Tibial nerve (tissue), 4 donors: ENCODE results near the gene FUT6. TPM values are rescaled to one million over a fixed set of nuclear protein-coding genes. Genes with fewer than 3 reads are reported as not detected.
"Not testable (repeated sequence)": the region's sequence is repeated elsewhere in the genome, so short reads cannot be mapped to it uniquely, and the experiment has no call there.

Experiments used
- DNase-seq, 2 donors: peaks; one replicate each; pipeline ENCODE4 v3.0.0-alpha.2; 2019; ENCODE audit warnings: low spot score in 2 of 2
- H3K27ac ChIP-seq, 4 donors: fragments of 200-600 bp; sonication (generic) in 3 of 4; one replicate each; pipeline ENCODE4 v1.5.1; 2017 to 2019; ENCODE audit warnings: mild to moderate bottlenecking in 1 of 4
- H3K27me3 ChIP-seq, 2 donors: fragments of 200-600 bp; sonication (generic) in 1 of 2; one replicate each; pipeline versions ENCODE4 v1.5.1 to v1.6.0; 2017 to 2019
- H3K36me3 ChIP-seq, 3 donors: fragments of 200-600 bp; sonication (generic); one replicate each; pipeline ENCODE4 v1.5.1; 2018 to 2019
- H3K4me1 ChIP-seq, 4 donors: fragments of 200-600 bp; sonication (generic) in 3 of 4; one replicate each; pipeline ENCODE4 v1.5.1; 2017 to 2019
- H3K4me3 ChIP-seq, 4 donors: fragments of 200-600 bp; sonication (generic) in 3 of 4; one replicate each; pipeline ENCODE4 v1.5.1; 2017 to 2019; ENCODE audit warnings: mild to moderate bottlenecking in 1 of 4, moderate library complexity in 1 of 4
- H3K9me3 ChIP-seq, 4 donors: fragments of 200-600 bp; sonication (generic) in 3 of 4; one replicate each; pipeline ENCODE4 v1.5.1; 2017 to 2019
- CTCF ChIP-seq, 5 experiments: fragments of 200-600 bp in 3 of 5; fragments of 450-650 bp in 2 of 5; sonication (generic) in 3 of 5; IDR thresholded peaks; one replicate each; pipeline ENCODE4 v1.5.1; 2016 to 2019; ENCODE audit warnings: antibody characterized with exemption in 5 of 5, mild to moderate bottlenecking in 3 of 5, moderate library complexity in 2 of 5
- EP300 ChIP-seq, 2 donors: sonication (generic); formaldehyde crosslinking; IDR thresholded peaks; one replicate each; pipeline ENCODE4 v1.6.1; 2017; ENCODE audit warnings: antibody characterized with exemption in 2 of 2, mild to moderate bottlenecking in 1 of 2
- POLR2A ChIP-seq, 2 donors: fragments of 450-650 bp; IDR thresholded peaks; one replicate each; pipeline ENCODE4 v1.6.1; 2017; ENCODE audit warnings: antibody characterized with exemption in 2 of 2, mild to moderate bottlenecking in 2 of 2, moderate library complexity in 2 of 2
- WGBS, 2 donors: methylation state at CpG; one replicate each; pipeline ENCODE4 v1.1.5; 2018; 5-methylcytosine and 5-hydroxymethylcytosine counted together
- total RNA-seq, 4 donors: library from RNA; depleted of rRNA; stranded (reverse); fragments of >200 nt; gene quantifications; one replicate each; pipeline ENCODE4 v1.1.0, GENCODE V29; 2016

Gene FUT6
- total RNA-seq, 4 donors from 2014 or later: not detected

- Histone ChIP-seq H3K27ac (no peak overlapping the region), H3K4me3 (no peak overlapping the region), H3K36me3 (no peaks in the 10 kb centered on the region), H3K9me3 (no peaks in the 10 kb centered on the region), H3K4me1 (peaks cover 0 to 12% (median 0%) of the 10 kb centered on the region in 4 donors), H3K27me3 (peaks cover 0 to 51% of the 10 kb centered on the region in 2 donors)
- DNase-seq: no peak
- TF ChIP-seq EP300 (IDR thresholded peaks at IDR 0.05) (no peak), CTCF (IDR thresholded peaks at IDR 0.05) (no peak), POLR2A (IDR thresholded peaks at IDR 0.05) (no peak)
- WGBS, 2 donors: 13 to 16% methylated on average over 10 to 13 of the region's 15 CpGs
Observed at GRCh38 chr19:5880604-5881078, 41.1 kb upstream of the FUT6 start.

GRCh38 chr19:5880196-5880595 lies 40.7 kb upstream of the FUT6 start:
- Histone ChIP-seq H3K4me1 (peaks cover 0 to 12% (median 0%) of the 10 kb centered on the region in 4 donors), H3K27me3 (peaks cover 0 to 51% of the 10 kb centered on the region in 2 donors), H3K36me3 (no peaks in the 10 kb centered on the region), H3K9me3 (no peaks in the 10 kb centered on the region), H3K4me3 (no peak overlapping the region), H3K27ac (no peak overlapping the region)
- 32 to 37% methylated on average over 6 of the region's 6 CpGs for WGBS, 2 donors
- TF ChIP-seq EP300 (IDR thresholded peaks at IDR 0.05) (no peak), CTCF (IDR thresholded peaks at IDR 0.05) (no peak), POLR2A (IDR thresholded peaks at IDR 0.05) (no peak)
- no peak for DNase-seq

GRCh38 chr19:5877882-5878281 lies 38.4 kb upstream of the FUT6 start:
- 51 to 53% methylated on average over 9 of the region's 9 CpGs for WGBS, 2 donors
- H3K27ac ChIP-seq: no peak overlapping the region
- no peak for TF ChIP-seq POLR2A (IDR thresholded peaks at IDR 0.05)
- TF ChIP-seq CTCF (IDR thresholded peaks at IDR 0.05): no peak
- TF ChIP-seq EP300 (IDR thresholded peaks at IDR 0.05): no peak

GRCh38 chr19:5877427-5877826 lies 37.9 kb upstream of the FUT6 start:
- no peak overlapping the region for H3K4me3 ChIP-seq
- H3K36me3 ChIP-seq: no peaks in the 10 kb centered on the region
- H3K4me1 ChIP-seq: peaks cover 0 to 12% (median 0%) of the 10 kb centered on the region in 4 donors
- WGBS, 2 donors: 82 to 85% methylated on average over 8 of the region's 8 CpGs
- H3K9me3 ChIP-seq: no peaks in the 10 kb centered on the region
- no peak overlapping the region for H3K27ac ChIP-seq
- DNase-seq: no peak
- TF ChIP-seq CTCF (IDR thresholded peaks at IDR 0.05) (no peak), EP300 (IDR thresholded peaks at IDR 0.05) (no peak), POLR2A (IDR thresholded peaks at IDR 0.05) (no peak)
- H3K27me3 ChIP-seq: peaks cover 0 to 51% of the 10 kb centered on the region in 2 donors

More at GRCh38 chr19:5877882-5878281, 38.4 kb upstream of the FUT6 start:
- peaks cover 0 to 51% of the 10 kb centered on the region in 2 donors for H3K27me3 ChIP-seq
- peaks cover 0 to 12% (median 0%) of the 10 kb centered on the region in 4 donors for H3K4me1 ChIP-seq
- no peak overlapping the region for H3K4me3 ChIP-seq
- no peaks in the 10 kb centered on the region for H3K9me3 ChIP-seq
- DNase-seq: no peak
- H3K36me3 ChIP-seq: no peaks in the 10 kb centered on the region

GRCh38 chr19:5874496-5874895 lies 35.0 kb upstream of the FUT6 start:
- WGBS, 2 donors: 78% methylated on average over 7 of the region's 7 CpGs
- not testable (repeated sequence) for H3K27ac ChIP-seq, H3K4me1 ChIP-seq

More at GRCh38 chr19:5874496-5874895, 35.0 kb upstream of the FUT6 start:
- not testable (repeated sequence) for DNase-seq, H3K36me3 ChIP-seq, H3K4me3 ChIP-seq, H3K9me3 ChIP-seq
- H3K27me3 ChIP-seq: peaks cover 0 to 39% of the 10 kb centered on the region in 2 donors
